Effector CD4-positive, alpha-beta T cell (primary cell): Measurements from ENCODE around the gene NFS1.
"Not testable (repeated sequence)": the region's sequence is repeated elsewhere in the genome, so short reads cannot be mapped to it uniquely, and the experiment has no call there.

Experiments
- DNase-seq: peaks from one replicate; pipeline ENCODE4 v3.0.0-alpha.2; 2020
- total RNA-seq: gene quantifications from one replicate; lab custom pipeline; 2026; lab: John Stamatoyannopoulos, UW

The NFS1 gene
- total RNA-seq: 22.9 reads per million, percentile 50 among the genes with 10 or more reads in this experiment

DNA sequence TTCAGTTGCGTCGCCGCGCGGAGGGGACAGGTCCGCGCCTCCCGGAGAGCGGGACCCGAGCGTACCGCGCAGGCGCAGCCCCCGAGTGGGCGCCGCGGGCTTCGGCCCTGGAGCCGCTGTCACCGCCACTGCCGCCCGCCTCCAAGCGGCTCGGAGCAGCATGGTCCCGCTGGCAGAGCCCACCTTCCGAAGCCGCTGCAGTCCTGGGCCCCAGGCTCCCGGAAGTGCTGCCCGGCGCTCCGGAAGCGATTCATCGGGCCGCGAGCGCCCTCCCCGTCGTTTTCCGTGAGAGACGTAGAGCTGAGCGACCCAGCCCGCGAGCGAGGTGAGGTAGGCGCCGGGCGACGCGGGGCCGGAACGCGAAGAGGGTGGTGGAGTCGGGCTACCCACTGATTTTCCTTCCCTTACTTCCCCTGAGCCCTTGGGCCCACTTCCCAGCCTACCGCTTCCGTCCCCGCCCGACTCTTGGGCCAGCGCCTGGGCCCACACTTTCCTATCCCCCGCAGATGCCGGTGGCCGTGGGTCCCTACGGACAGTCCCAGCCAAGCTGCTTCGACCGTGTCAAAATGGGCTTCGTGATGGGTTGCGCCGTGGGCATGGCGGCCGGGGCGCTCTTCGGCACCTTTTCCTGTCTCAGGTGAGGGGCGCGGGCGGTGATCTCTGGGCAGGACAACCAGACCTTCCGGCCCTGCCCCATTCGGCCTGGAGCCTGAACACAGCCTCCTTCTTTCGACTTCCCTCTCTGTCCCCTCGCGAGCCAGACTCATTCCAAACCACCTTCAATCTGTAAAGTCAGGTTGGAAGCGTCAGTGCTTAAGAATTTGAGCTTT, at the start of gene NFS1, which contains the start of gene ROMO1:
Gene NFS1, minus strand, starts transcription at position 226 of the 830 bp plus-strand sequence. Its CDS starts 64 bp downstream, at position 162.
Gene ROMO1, plus strand, starts transcription at position 279 of the 830 bp plus-strand sequence. Its CDS starts 228 bp downstream, at position 507.
- peak; percentile 84 for DNase-seq

DNA sequence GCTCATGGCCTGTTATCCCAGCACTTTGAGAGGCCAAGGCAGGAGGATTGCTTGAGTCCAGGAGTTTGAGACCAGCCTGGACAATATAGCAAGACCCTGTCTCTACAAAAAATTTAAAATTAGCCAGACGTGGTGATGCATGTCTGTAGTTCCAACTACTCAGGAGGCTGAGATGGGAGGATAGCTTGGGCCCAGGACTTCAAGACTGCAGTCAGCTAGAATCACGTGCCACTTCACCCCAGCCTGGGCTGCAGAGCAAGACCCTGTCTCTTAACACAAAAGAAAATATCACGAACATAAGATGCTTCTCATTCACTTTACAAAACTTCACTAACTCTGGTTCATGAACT, 45.3 kb upstream of the NFS1 start:
- DNase-seq: not testable (repeated sequence)

DNA sequence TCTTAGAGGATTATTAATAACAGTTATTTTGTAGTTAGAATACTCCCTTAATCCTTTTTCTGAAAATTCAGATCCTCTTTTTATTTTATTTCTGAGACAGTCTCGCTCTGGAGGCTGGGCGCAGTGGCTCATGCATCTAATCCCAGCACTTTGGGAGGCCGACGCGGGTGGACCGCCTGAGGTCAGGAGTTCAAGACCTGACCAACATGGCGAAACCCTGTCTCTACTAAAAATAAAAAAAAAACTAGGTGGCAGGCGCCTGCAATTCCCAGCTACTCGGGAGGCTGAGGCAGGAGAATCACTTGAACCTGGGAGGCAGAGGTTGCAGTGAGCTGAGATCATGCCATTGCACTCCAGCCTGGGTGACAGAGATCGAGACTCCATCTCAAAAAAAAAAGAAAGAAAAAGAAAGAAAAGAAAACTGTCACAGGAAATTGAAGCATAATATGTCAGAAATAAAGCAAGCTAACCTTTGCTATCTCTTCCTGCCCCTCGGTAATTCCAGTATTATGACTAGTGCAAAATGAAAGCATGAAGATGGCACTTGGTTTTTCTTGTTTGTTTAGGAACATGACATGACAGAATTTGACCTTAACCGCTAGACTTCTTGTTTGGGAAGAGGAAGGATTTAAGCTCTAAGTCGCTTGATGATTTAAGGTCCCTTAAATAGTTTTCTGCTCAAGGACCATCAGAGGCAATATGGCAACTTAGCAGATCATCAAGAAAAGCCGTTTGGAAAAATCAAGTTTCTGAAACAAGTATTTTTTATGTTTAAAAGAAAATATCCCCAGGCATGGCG, 44.7 kb upstream of the NFS1 start:
- no peak for DNase-seq

- no peak for DNase-seq
Measured at GRCh38 chr20:35742741-35743523, 43.8 kb upstream of the NFS1 start.

DNA sequence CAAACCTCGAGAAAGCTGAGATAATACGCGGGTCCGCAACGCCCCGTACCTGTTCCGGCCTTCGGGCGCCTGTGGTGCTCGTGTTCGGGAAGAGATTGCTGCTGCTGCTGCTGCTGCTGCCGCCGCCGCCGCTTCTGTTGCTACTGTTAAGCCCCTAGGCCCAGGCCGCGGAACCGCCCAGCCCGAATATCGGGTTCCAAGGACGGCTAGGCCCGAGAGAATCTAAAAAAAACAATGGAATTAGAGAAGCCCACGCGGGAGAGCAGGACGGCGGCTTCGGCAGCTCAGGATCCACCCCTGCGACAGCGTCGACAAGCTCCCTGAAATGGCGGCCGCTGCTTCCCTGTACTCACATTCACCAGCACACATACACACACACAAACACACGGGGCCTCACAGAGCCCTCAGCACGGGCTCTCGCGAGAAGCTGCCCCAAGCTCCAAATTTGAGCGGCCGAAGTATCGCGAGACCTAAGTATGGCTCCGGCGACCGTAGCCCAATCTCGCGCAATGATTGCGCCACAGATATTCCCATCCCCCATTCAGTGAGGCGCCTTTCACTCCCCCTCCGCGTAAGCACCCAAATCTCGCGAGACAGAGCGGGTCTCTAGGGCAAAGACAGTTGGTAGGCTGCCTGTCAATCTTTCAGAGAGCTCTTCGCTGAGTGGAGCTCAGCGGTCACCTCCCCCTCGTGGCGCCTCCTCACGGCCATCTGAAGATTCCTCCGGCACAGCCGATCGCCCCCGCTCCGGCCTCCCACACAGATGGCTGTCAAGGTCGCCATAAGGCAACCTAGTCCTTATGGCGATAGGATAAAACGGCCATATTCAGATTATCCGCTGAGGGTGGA, 43.0 kb upstream of the NFS1 start, which contains the start of gene RBM39:
Gene RBM39, minus strand, starts transcription at position 369 of the 849 bp plus-strand sequence. CDS start 1,386 bp downstream, outside the sequence.
- peak; percentile 100 for DNase-seq

DNA sequence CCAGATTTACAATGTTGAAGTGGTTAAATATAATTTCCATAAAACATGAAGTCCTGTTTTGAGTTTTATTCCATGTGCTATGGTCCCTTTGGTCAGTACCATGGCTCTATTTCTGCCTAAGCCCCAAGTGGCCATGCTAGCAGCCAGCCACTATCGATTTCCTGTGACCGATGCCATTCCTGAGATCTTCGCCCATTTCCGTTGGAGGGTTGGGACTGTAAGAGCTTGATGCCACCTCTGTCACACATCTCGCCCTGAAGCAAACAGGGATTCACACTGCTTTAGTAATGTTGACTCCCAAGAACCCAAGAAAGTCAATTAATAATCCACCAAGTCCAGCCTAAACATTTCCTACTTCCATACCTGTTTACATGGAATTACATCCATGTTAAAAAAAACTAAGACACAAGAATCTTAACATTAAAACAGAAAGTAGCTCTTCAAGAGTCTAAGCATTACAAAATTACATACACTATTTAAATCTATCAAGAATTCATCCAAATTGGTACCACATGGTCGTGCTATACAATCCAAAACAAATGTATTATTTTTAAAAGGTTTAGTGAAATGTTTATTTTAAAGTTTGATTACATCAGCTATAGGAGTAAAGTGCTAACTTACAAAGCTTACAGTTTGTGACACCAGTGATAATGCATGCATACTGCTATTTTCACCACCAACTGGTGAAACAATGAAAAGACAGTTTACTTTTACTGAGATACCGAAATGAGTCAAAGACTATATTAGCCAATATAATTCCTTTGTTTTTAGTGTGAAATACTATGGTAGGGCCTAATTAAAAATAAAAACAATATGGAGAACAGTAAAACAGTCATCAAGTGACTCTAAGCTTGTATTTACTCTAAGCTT, 40.4 kb upstream of the NFS1 start:
- DNase-seq: no peak

- no peak for DNase-seq
Measured at GRCh38 chr20:35738410-35739179, 39.4 kb upstream of the NFS1 start.

- DNase-seq: no peak
Measured at GRCh38 chr20:35737865-35738333, 38.7 kb upstream of the NFS1 start.

- no peak for DNase-seq
Measured at GRCh38 chr20:35735826-35736470, 36.8 kb upstream of the NFS1 start.

DNA sequence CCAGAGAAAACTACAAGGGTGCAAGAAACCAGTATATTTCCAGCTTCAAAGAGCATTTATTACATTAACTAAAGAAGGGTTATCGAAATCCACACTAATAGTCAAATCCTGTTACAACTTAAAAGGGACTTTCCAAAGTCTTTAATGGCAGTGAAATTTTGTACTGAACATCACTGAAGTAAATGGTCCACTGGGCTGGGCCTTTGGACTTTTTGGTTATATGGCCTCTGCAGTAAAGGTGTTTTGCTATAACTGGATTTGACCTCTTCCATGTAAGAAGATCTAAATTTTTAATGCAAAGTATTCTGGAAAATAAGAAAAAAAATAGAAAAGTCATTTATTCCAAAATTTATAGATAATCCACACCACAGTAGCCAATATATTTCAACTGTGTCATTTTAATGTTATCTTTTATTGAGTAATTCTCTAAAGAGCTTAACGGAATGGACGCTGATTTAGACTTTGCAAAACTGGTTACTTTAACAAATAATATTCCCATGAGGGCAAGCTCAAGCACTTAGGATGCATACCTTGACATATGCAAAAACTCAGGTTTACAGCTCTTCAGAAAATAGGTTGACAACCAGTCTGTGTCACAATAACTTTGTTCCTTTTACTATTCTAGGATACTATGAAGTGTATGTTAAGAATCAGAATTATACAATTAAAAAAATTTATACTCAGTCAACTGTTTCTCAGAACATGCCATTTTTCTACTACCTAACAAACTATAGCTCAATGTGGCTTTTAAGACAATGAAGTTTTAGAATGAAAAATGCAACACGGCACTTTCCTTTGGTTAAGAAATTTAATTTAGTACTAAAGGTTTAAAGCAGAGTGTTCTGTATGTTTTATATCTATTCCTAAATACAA, 35.9 kb upstream of the NFS1 start:
- no peak for DNase-seq

DNA sequence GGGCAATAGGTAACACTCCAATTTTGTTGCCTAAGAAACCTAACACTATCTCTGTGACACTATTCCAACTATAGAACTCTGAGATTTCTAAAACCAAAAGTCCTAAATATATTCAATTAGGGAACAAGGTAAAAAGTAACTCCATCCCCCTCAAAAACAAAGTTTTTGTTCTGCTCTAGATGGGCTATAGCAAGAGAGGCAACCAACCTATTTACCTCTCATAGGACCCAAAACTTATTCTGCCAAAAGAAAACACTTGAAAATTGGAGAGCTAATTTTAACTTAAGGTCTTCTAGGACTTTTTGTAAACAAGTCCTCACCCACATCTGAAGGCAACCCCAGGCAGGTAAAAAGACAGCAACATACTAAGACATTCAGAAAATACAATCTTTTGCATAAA, 35.2 kb upstream of the NFS1 start:
- DNase-seq: no peak

DNA sequence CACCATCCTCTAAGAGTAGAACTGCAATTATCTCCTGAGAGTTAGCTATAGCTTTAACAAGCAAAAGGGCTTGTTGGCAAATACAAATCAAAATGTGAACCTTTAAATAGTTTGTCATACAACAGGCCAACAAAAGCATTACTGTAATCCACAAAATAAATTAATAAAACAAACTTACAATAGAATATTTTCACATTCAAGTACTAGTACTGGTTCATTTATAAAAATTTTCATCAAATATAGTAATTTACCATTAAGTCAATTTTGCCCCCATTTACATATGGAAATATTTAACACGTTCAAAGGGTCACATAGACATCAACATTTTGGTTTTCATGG, 33.5 kb upstream of the NFS1 start:
- DNase-seq: no peak

DNA sequence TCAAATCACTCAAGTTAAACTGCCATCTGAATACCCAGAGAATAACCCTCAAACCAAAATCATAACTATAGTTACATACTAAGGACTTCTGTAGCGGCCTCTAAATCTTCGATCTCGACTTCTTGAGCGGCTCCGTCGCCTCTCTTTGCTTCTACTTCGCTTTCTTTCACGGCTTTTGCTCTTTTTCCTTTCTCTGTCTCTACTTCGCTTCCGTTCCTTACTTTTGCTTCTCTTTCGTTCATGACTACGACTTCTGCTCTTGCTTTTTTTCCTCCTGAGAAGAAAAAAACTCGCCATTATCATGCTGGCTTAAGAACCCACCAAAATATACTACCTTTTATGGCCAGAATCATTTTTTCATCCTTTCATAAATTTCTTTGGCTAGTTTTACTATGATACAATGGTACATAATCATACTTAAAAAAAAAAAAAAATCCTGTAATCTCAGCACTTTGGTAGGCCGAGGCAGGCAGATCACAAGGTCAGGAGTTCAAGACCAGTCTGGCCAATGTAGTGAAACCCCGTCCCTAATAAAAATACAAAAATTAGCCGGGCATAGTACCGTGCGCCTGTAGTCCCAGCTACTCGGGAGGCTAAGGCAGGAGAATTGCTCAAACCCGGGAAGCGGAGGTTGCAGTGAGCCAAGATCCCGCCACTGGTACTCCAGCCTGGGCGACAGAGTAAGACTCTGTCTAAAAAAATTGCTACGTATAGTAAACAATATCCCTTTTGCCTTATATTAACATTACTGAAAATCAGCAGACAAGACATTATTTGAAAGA, 32.9 kb upstream of the NFS1 start:
- DNase-seq: no peak

DNA sequence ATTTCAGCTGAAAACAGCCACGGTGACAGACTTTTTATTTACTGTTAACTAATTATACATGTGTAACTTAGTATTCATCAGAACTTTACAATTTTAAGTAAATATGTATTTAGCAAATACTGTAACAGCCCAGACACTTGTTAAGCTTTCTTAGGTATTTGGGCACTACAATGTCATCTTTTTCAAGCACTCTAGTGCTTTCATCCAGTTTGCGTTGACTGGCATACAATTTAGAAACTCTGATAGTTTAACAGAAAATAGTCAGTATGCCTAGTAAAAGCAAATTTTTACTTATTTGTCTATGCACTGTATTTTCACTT, 32.3 kb upstream of the NFS1 start:
- no peak for DNase-seq

DNA sequence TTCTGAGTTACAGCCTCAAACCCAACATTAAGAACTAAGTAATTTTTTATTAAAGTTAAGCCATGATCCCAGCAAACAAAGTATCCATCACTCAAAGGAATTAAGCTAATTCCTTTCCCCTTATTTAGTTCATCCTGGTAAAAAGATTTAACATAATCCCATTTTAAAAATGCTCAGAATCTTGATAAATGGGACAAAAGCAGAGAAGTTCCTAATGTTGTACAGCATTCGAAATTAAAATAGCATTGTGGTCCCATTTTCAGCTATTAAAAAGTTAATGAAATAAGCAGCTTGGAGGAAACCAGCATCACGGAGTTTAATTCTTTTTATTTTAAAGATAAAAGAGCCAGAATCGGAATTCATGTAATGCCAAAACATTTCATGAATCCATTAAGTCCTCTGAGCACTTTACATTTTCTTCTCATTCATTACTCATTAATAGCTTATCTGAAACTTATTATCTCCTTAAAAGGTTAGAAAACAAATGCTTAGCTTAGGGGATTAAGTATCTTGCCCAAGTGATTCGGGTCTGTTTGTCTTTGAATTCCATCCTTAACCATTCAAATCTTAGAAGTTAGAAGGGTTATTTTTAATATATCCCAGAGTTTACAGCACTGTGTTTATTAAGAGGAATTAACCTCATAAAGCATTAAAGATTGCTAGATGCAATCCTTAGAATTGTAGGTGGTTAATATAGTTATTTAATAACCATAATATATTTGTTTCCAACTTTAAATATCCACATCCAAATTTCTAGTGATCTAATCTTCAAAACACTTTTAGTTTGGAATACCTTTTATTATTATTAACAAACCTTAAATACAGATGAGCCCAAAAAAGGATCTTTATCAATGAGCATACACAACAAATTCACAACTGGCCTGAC, 31.7 kb upstream of the NFS1 start:
- DNase-seq: no peak

DNA sequence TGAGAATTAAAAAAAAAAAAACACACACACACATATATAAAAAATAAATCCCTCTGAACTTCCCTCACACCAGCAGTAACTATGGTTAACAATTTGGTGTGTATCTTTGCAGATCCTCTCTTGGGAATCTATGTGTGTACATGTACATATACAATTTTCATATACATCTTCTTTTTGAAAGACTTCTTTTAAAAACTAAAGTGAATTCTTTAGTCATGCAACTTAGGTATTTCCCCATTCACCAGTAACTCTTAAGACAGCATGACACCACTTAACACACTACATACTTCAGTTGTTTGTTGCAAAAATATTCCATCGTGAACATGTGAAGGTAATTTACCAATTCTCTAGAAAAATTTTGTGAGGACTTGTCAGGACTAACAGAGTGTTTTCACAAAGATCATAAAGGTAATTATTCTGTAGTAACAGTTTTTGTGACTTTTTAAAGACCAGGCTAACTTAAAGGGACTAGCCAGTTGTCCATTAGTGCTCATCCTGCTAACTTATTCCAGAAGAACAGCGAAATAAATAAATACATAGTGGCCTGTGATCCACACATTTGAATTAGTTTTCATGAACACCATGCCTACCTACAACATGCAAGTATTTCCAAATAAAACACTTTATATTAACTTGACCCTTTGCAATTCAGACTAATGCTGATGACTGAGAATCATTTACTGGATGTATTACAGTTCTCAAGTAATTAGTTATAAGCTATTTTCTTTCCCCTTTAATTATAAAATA, 30.9 kb upstream of the NFS1 start:
- DNase-seq: no peak
